Activated CD8-positive, alpha-beta memory T cell treated with anti-CD3 and anti-CD28 coated beads for 36 hours (primary cell): ENCODE data around the gene ANXA11. TPM values are rescaled to one million over a fixed set of nuclear protein-coding genes. Genes with fewer than 3 reads are reported as not detected.

Experiments used
- CTCF ChIA-PET: fragments of 350-600 bp; sonication (Branson Sonifier 250); formaldehyde crosslinking; loops from one replicate; lab custom pipeline; 2021; ENCODE audit warnings: antibody characterized with exemption; lab: Charles Lee
- POLR2A ChIA-PET: fragments of 350-600 bp; sonication (Branson Sonifier 250); formaldehyde crosslinking; loops from one replicate; lab custom pipeline; 2021; ENCODE audit warnings: antibody characterized with exemption; lab: Charles Lee
- total RNA-seq, 2 experiments: library from RNA; stranded (reverse); gene quantifications; one replicate each; pipeline ENCODE4 v1.2.3, GENCODE V29; 2021

Gene ANXA11
- total RNA-seq, 2 experiments from 2014 or later: 195 to 208 TPM

- ChIA-PET POLR2A (no interaction called here), CTCF (interaction anchor here (1.1 kb wide), 1 partner anchor 46 kb away, joined by 3 read pairs; no protein-coding TSS in a partner anchor)
Measured at GRCh38 chr10:80104066-80104926, 101.0 kb downstream of the ANXA11 start.

Other genes starting within 250 kb of the ANXA11 start
- gene TMEM254, start 126.9 kb downstream of the ANXA11 start, total RNA-seq: 10 to 100 TPM; 13.2 to 14.4 TPM
- not detected for gene PLAC9, start 72.8 kb downstream of the ANXA11 start, total RNA-seq
- gene MAT1A, start 84.1 kb upstream of the ANXA11 start, total RNA-seq: not detected
- not detected for gene DYDC1, start 151.2 kb upstream of the ANXA11 start, total RNA-seq
- gene DYDC2, start 151.2 kb upstream of the ANXA11 start, total RNA-seq: not detected
- gene PRXL2A, start 203.0 kb upstream of the ANXA11 start, total RNA-seq: 10 to 100 TPM; 12.1 to 14.0 TPM
- 10 to 100 TPM; 43.7 to 45.1 TPM for gene TSPAN14, start 248.8 kb upstream of the ANXA11 start, total RNA-seq